ENCODE data around the gene PRR22. TPM values are rescaled to one million over a fixed set of nuclear protein-coding genes. Genes with fewer than 3 reads are reported as not detected.
A peak's percentile ranks its signal among the peaks of the same experiment; 100 is the strongest.

Gene PRR22
- total and polyA plus RNA-seq, 9 of the 15 experiments (the other 6 are each of a cell fraction or from before 2014, with no cell fraction given): 0.03 to 12.0 (median 2.0) TPM; not detected in 1

GRCh38 chr19:5790559-5791520 is 6.3 kb upstream of the PRR22 start, which contains the start of gene DUS3L (continued):
- peak; percentile 88 for TF ChIP-seq E2F8 (IDR thresholded peaks at IDR 0.05; ENCODE audit: low read depth, partially characterized antibody)
- no peak for TF ChIP-seq PHB (CRISPR knock-in tag; IDR thresholded peaks at IDR 0.05)
- no peak for TF ChIP-seq CREBBP (IDR thresholded peaks at IDR 0.05; ENCODE audit: low read depth, low read length)
- peak; percentile 89 for TF ChIP-seq ZBTB26 (CRISPR knock-in tag; IDR thresholded peaks at IDR 0.05)
- no peak for TF ChIP-seq TSHZ1 (CRISPR knock-in tag; IDR thresholded peaks at IDR 0.05)
- TF ChIP-seq TGIF2 (CRISPR knock-in tag; IDR thresholded peaks at IDR 0.05): peak; percentile 100
- no peak for TF ChIP-seq HIVEP1 (CRISPR knock-in tag; IDR thresholded peaks at IDR 0.05)
- peak; percentile 76 for TF ChIP-seq RBM22 (IDR thresholded peaks at IDR 0.05; ENCODE audit: low read depth, low read length, poor library complexity, severe bottlenecking)
- peak; percentile 75 to 95; a peak in 3 of 4 replicates for TF ChIP-seq TEAD1 (CRISPR knock-in tag; IDR thresholded peaks at IDR 0.05)
- TF ChIP-seq BHLHE40 (IDR thresholded peaks at IDR 0.05; ENCODE audit: low read length): peak; percentile 84
- peak; percentile 86 for TF ChIP-seq POLR2AphosphoS5 (IDR thresholded peaks at IDR 0.05; ENCODE audit: control insufficient read depth, insufficient read depth, low read depth, low read length)
- TF ChIP-seq ATF2 (CRISPR knock-in tag; IDR thresholded peaks at IDR 0.05): peak; percentile 60; the same call in 1 of the 2 replicates
- no peak for TF ChIP-seq TAL1 (IDR thresholded peaks at IDR 0.05)
- TF ChIP-seq CCAR2 (IDR thresholded peaks at IDR 0.05; ENCODE audit: low read depth, low read length): no peak
- TF ChIP-seq ZBTB2 (IDR thresholded peaks at IDR 0.05): peak; percentile 90

All from K562 (cell line).